SU-DHL-6 (cell line): ENCODE data around the gene GALNT11.

Experiments used
- EZH2phosphoT487 ChIP-seq: fragments of 200-600 bp; sonication (generic), shearing (Covaris generic); conservative IDR thresholded peaks from 2 replicates; pipeline ENCODE4 v1.6.1; 2018; ENCODE audit warnings: mild to moderate bottlenecking, antibody characterized with exemption, low read length, moderate library complexity, mixed read lengths
- TF ChIP-seq, protein P1 (sequence below): fragments of 200-600 bp; sonication (generic); IDR thresholded peaks from one replicate; pipeline ENCODE4 v1.5.1; 2017; ENCODE audit warnings: antibody characterized with exemption, mild to moderate bottlenecking, low read length, moderate library complexity; ENCODE audit not compliant: insufficient read depth, poor library complexity, severe bottlenecking

DNA sequence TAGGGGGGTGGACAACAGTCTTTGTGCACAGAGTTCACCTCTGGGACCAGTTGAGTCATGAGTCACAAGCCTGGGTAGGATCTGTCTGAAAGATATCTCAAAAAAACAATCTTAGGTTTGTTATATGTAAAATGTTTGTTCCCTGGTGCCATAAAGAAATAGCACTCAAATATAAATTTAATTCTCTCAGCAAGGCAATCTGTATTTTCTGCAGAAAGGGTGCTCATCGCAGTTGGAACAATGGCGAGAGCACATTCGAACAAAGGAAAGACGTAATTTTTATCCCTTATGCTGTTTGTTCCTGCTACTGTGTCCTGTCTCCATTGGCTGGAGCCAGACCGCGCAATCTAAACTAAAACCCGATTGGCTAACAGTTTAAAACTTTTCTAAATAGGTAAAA is 63.7 kb downstream of the GALNT11 start:
- TF ChIP-seq, protein P1, sequence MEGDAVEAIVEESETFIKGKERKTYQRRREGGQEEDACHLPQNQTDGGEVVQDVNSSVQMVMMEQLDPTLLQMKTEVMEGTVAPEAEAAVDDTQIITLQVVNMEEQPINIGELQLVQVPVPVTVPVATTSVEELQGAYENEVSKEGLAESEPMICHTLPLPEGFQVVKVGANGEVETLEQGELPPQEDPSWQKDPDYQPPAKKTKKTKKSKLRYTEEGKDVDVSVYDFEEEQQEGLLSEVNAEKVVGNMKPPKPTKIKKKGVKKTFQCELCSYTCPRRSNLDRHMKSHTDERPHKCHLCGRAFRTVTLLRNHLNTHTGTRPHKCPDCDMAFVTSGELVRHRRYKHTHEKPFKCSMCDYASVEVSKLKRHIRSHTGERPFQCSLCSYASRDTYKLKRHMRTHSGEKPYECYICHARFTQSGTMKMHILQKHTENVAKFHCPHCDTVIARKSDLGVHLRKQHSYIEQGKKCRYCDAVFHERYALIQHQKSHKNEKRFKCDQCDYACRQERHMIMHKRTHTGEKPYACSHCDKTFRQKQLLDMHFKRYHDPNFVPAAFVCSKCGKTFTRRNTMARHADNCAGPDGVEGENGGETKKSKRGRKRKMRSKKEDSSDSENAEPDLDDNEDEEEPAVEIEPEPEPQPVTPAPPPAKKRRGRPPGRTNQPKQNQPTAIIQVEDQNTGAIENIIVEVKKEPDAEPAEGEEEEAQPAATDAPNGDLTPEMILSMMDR, result no peak
- TF ChIP-seq EZH2phosphoT487, result no peak
